GF-D8 (cell line): ENCODE measurements around the gene IFNA7.
A peak's percentile ranks its signal among the peaks of the same experiment; 100 is the strongest.
"Not testable (repeated sequence)": the region's sequence is repeated elsewhere in the genome, so short reads cannot be mapped to it uniquely, and the experiment has no call there.

Experiments
- DNase-seq: peaks from one replicate; lab custom pipeline; 2025; lab: John Stamatoyannopoulos, UW

The IFNA7 gene

GRCh38 chr9:21182810-21183736, 18.9 kb downstream of the IFNA7 start:
- not testable (repeated sequence) for DNase-seq

- DNase-seq = no peak
Observed at GRCh38 chr9:21174671-21175070, 27.3 kb downstream of the IFNA7 start.

- DNase-seq = no peak
Observed at GRCh38 chr9:21172156-21172555, 29.8 kb downstream of the IFNA7 start.

GRCh38 chr9:21171351-21171750, 30.7 kb downstream of the IFNA7 start:
- no peak for DNase-seq

GRCh38 chr9:21166560-21166959, 35.4 kb downstream of the IFNA7 start, which contains the start of gene IFNA21:
IFNA21 (minus strand) TSS chr9:21166660; CDS start chr9:21166612, 48 bp downstream.
- DNase-seq = not testable (repeated sequence)

- DNase-seq = no peak
Observed at GRCh38 chr9:21165516-21165915, 36.5 kb downstream of the IFNA7 start.

GRCh38 chr9:21160178-21160577, 41.8 kb downstream of the IFNA7 start:
- DNase-seq = peak; percentile 40

- DNase-seq = no peak
Observed at GRCh38 chr9:21155501-21155900, 46.5 kb downstream of the IFNA7 start.

GRCh38 chr9:21154018-21154608, 47.9 kb downstream of the IFNA7 start:
- peak; percentile 56 for DNase-seq

GRCh38 chr9:21153336-21154017, 48.5 kb downstream of the IFNA7 start:
- DNase-seq = peak; percentile 33
